ENCODE measurements around the gene TRABD2B.
A peak's percentile ranks its signal among the peaks of the same experiment; 100 is the strongest.

The TRABD2B gene

DNA sequence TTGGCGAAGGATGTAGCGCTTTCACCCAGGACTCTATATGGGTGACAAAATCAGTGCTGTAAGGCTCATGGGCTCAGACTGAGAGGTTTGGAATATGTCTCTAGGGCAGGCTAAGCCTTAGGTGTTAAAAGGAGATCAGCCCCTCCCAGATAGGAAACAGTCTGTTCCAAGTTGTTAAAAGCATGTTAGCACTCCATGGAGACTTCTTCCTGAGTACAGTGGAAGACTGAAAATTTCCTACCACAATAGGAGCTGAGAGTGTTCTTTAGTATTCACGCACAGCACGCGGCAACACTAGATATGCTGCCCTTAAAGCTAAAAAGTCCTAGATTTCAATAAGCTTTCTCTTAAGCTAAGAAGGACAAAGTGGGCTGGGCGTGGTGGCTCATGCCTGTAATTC, 122.1 kb downstream of the TRABD2B start:
- Histone ChIP-seq H3K36me3 (no peaks in the 10 kb centered on the region), H3K9ac (no peak overlapping the region), H4K20me1 (no peaks in the 10 kb centered on the region), H3K27me3 (no peaks in the 10 kb centered on the region), H3K4me1 (peaks cover 0 to 29% (median 19%) of the 10 kb centered on the region in 10 experiments; a peak in 15 of 20 replicates), H3K27ac (no peak overlapping the region), H3K4me2 (0 out of 22 replicates have a peak overlapping the region, but pooled peaks of 1 of the 11 experiments have one; percentile 2), H3K4me3 (no peak overlapping the region), H3K9me3 (replicated peaks in 1 of 11) (no peaks in the 10 kb centered on the region)
- no peak for TF ChIP-seq Cebpa-rat (IDR thresholded peaks at IDR 0.05)

DNA sequence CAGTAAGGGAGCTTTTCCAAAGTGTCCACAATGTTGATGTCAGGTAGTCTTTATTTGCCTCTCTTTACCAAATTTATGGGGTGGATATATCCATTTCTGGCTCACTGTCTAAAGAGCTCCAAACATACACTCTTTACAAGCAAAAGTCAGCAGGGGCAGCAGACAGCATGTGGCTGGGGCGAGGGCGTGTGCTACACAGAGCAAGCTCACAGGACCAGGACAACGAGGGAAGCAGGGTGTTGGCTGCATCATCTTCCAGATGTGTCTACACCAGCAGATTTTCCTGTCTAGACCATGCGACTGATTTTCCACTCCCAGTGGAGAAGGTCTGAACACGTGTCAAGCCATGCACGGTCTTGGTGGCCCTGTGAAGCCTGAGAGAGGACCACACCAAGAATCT, 123.8 kb downstream of the TRABD2B start:
- H3K27ac ChIP-seq, result no peak overlapping the region
- no peak overlapping the region for H3K4me3 ChIP-seq
- H3K36me3 ChIP-seq, result no peaks in the 10 kb centered on the region
- peaks cover 0 to 29% (median 19%) of the 10 kb centered on the region in 10 experiments; a peak in 15 of 20 replicates for H3K4me1 ChIP-seq
- no peak overlapping the region for H3K9ac ChIP-seq
- TF ChIP-seq Cebpa-rat (IDR thresholded peaks at IDR 0.05), result no peak
- H3K4me2 ChIP-seq, result no peak overlapping the region
- no peaks in the 10 kb centered on the region for H3K27me3 ChIP-seq
- H4K20me1 ChIP-seq, result no peaks in the 10 kb centered on the region
- H3K9me3 ChIP-seq (replicated peaks in 1 of 11), result no peaks in the 10 kb centered on the region

DNA sequence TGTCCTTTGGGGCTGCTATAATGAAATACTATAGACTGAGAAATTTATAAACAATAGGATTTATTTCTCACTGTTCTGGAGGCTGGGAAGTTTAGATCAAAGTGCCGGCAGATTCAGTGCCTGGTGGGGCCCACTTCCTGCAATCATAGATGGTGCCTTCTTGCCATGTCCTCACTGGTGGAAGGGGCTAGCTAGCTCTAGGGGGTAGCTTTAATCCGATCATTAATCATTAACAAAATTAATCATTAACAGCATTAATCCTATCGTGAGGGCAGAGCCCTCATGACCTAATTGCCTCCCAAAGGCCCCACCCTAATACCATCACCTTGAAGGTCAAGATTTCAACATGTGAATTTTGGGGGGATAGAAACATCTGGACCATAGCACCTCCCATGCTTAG, 124.3 kb downstream of the TRABD2B start:
- Histone ChIP-seq H3K4me2 (peak overlapping the region in 1 of 11 experiments; percentile 39; a peak in 1 of 22 replicates), H3K27me3 (no peaks in the 10 kb centered on the region), H3K4me1 (peaks cover 0 to 29% (median 19%) of the 10 kb centered on the region in 10 experiments; a peak in 15 of 20 replicates), H4K20me1 (no peaks in the 10 kb centered on the region), H3K27ac (no peak overlapping the region), H3K4me3 (no peak overlapping the region), H3K9ac (no peak overlapping the region), H3K9me3 (replicated peaks in 1 of 11) (no peaks in the 10 kb centered on the region), H3K36me3 (no peaks in the 10 kb centered on the region)
- no peak for TF ChIP-seq Cebpa-rat (IDR thresholded peaks at IDR 0.05)

DNA sequence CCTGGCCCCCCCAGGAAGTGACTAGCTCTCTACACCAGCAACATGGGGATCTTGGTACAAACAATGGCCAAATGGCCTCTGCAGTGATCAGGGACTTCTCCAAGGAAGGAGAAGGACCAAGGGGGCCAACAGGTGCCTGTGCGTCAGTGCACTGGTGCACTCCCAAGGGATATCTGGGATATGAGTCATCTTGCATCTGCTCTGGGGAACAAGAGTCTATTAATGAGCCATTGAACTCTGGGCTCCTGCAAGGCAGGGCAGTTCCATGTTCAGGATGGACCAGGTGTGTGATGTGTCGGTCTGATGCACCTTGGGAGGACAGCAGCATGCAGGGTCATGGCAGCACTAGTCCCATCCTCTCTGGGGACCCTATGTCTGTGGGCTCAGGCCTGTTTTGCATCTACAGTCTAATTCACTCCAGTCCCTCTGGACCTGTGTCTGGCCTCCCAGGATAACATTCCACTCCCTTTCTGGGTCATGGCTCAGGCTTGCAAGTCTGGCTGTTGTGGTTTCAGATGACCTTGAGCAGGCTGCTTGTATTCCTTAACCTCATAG, 125.3 kb downstream of the TRABD2B start:
- no peaks in the 10 kb centered on the region for H4K20me1 ChIP-seq
- H3K4me3 ChIP-seq, result no peak overlapping the region
- H3K4me2 ChIP-seq, result peak overlapping the region in 9 of 11 experiments; percentile 14 to 51 (median 32); a peak in 15 of 22 replicates
- no peak for TF ChIP-seq Cebpa-rat (IDR thresholded peaks at IDR 0.05)
- no peaks in the 10 kb centered on the region for H3K9me3 ChIP-seq (replicated peaks in 1 of 11)
- H3K27ac ChIP-seq, result no peak overlapping the region
- no peak overlapping the region for H3K9ac ChIP-seq
- no peaks in the 10 kb centered on the region for H3K27me3 ChIP-seq
- H3K36me3 ChIP-seq, result no peaks in the 10 kb centered on the region
- H3K4me1 ChIP-seq, result peaks cover 6 to 36% (median 24%) of the 10 kb centered on the region in 10 experiments; a peak in 19 of 20 replicates

DNA sequence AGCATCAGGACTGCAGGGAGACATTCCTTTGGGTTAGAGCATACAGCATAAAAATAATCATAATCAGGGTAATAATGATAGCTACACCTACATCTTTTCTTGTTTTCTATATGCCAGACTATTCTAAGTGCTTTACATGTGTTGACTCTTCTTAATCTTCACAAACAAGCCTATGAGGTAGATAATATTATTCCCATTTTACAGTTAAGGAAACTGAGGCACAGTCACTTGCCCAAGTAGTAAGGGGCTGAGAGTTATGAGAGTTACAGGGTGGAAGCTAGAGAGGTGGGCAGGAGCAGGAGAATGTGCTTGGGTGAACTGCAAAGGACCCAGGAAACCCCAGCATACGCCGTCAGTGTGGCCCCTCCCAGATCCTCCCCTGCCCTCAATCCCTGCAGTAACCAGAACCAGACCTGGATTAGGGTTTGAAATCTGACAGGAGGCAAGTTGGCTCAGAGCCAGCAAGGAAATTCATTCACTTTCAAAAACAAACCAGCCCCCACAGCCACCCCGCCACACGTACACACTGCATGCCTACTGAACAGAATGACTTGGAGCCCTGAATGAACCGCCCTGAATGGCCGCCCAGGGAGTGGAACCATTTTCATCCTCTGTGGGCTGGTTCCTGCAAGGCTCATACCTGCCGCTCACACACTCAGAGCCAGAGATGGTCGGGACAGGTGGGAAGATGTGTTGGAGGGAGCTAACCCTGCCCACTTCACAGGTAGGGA, 126.1 kb downstream of the TRABD2B start:
- Histone ChIP-seq H3K9ac (no peak overlapping the region), H3K27ac (no peak overlapping the region), H4K20me1 (no peaks in the 10 kb centered on the region), H3K4me1 (peaks cover 12 to 39% (median 29%) of the 10 kb centered on the region in 10 experiments; a peak in 19 of 20 replicates), H3K4me3 (no peak overlapping the region), H3K36me3 (no peaks in the 10 kb centered on the region), H3K9me3 (replicated peaks in 1 of 11) (no peaks in the 10 kb centered on the region), H3K27me3 (no peaks in the 10 kb centered on the region), H3K4me2 (peak overlapping the region in 7 of 11 experiments; percentile 16 to 51 (median 32); a peak in 6 of 22 replicates)
- no peak for TF ChIP-seq Cebpa-rat (IDR thresholded peaks at IDR 0.05)

DNA sequence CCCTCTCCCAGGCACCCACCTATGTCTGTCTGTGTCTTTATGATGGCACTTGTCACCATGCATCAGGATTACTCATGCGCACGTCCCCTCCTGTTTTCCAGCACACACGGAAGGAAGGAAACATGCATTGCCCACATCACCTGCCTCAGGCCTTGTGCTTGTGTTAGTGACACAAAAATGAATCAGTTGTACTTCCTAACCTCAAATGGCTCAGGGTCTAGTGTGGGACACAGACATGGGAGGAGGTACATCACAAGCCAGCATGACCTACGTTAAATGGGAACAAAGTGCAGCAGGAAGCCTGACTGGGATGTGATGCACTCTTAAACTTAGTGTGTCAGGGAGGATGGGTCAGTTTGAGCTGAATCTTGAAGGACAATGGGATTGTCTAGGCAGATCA, 126.7 kb downstream of the TRABD2B start:
- Histone ChIP-seq H3K4me2 (no peak overlapping the region), H3K9ac (no peak overlapping the region), H3K4me1 (peaks cover 12 to 34% (median 27%) of the 10 kb centered on the region in 10 experiments; a peak in 19 of 20 replicates), H3K36me3 (no peaks in the 10 kb centered on the region), H3K27ac (no peak overlapping the region), H3K9me3 (replicated peaks in 1 of 11) (no peaks in the 10 kb centered on the region), H3K4me3 (no peak overlapping the region), H4K20me1 (no peaks in the 10 kb centered on the region), H3K27me3 (no peaks in the 10 kb centered on the region)
- no peak for TF ChIP-seq Cebpa-rat (IDR thresholded peaks at IDR 0.05)

DNA sequence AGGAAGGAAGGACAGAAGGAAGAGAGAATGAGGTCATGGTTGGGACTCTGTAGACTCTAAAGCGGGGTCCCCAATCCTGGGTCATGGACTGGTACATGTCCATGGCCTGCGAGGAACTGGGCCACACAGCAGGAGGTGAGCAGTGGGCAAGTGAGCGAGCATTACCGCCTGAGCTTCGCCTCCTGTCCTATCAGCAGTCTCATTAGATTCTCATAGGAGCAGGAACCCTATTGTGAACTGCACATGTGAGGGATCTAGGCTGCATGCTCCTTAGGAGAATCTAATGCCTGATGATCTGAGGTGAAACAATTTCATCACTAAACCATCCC, 128.9 kb downstream of the TRABD2B start:
- Histone ChIP-seq H3K4me3 (no peak overlapping the region), H3K9me3 (replicated peaks in 1 of 11) (no peaks in the 10 kb centered on the region), H3K9ac (no peak overlapping the region)

DNA sequence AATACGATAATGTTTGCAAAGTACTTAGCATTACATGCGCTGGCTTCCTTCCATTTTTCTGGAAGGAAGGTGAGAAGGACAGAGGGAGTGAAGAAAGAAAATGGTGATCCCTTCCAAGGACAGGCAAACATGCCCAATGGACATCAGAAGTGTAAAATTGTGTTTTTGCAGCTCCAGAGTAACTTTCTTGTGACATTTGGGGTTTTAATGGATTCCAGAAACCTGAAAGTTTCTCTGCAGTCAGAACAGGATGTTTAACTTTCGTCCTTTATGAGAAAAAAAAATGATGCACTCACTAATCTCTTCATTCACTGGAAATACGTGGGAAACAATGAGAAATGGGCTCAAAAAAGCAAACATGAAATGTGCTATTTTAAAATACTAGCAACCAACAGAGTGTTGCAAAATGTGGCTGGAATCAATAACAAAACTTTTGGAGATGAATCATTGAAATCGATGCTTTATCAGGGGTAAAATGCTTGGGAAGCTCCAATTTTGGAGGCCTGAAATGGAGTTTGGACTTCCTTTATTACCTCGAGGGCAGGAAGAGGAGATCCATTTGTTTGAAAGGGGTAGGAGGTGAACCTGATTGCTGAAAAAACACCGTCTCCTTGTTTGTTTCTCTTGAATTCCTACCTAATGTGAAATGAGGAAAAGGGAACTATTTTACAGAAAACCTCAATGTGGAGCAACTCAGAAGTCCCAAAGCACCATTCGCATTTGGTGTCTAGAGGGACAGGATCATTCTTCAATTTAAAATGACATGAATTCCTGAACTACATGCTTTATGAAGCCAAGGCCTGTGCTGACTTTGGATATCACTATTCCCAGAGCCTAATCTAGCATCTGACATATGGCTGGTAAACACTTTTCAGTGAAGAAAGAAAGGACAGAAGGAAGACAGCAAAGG, 129.5 kb downstream of the TRABD2B start:
- H3K4me2 ChIP-seq, result peak overlapping the region in 9 of 11 experiments; percentile 2 to 61 (median 21); a peak in 11 of 22 replicates
- H3K36me3 ChIP-seq, result no peaks in the 10 kb centered on the region
- H4K20me1 ChIP-seq, result no peaks in the 10 kb centered on the region
- H3K27ac ChIP-seq, result no peak overlapping the region
- no peak overlapping the region for H3K9ac ChIP-seq
- TF ChIP-seq Cebpa-rat (IDR thresholded peaks at IDR 0.05), result no peak
- no peaks in the 10 kb centered on the region for H3K27me3 ChIP-seq
- no peak overlapping the region for H3K4me3 ChIP-seq
- no peaks in the 10 kb centered on the region for H3K9me3 ChIP-seq (replicated peaks in 1 of 11)
- peaks cover 12 to 31% (median 25%) of the 10 kb centered on the region in 10 experiments; a peak in 18 of 20 replicates for H3K4me1 ChIP-seq

More for the DNA sequence above, 128.9 kb downstream of the TRABD2B start:
- Histone ChIP-seq H3K4me2 (no peak overlapping the region), H3K36me3 (no peaks in the 10 kb centered on the region), H3K27me3 (no peaks in the 10 kb centered on the region), H4K20me1 (no peaks in the 10 kb centered on the region), H3K27ac (no peak overlapping the region), H3K4me1 (peaks cover 12 to 31% (median 25%) of the 10 kb centered on the region in 10 experiments; a peak in 18 of 20 replicates)
- TF ChIP-seq Cebpa-rat (IDR thresholded peaks at IDR 0.05), result no peak
